OCI-LY7 (cell line): Measurements from ENCODE around the gene VIPR1. TPM values are rescaled to one million over a fixed set of nuclear protein-coding genes. Genes with fewer than 3 reads are reported as not detected.

Source experiments
- BruUV-seq: library from RNA; stranded (reverse); fragments of 400-500 nt; replicated peaks from 2 replicates; lab custom pipeline; 2021; lab: Mats Ljungman, UMichigan
- CTCF ChIA-PET: fragments of 300-600 bp; sonication (Branson Sonifier 250); formaldehyde crosslinking; loops from one replicate; lab custom pipeline; 2022; ENCODE audit warnings: antibody characterized with exemption; ENCODE audit not compliant: unreplicated experiment; lab: Charles Lee
- POLR2A ChIA-PET: fragments of 300-600 bp; sonication (Branson Sonifier 250); formaldehyde crosslinking; loops from one replicate; lab custom pipeline; 2022; ENCODE audit warnings: antibody characterized with exemption; lab: Charles Lee
- DNase-seq: peaks from one replicate; pipeline ENCODE4 v3.0.0-alpha.2; 2015; ENCODE audit warnings: low spot score
- H2AFZ ChIP-seq: fragments of 200-600 bp; sonication (generic), shearing (Covaris generic); 2 replicates; pipeline ENCODE4 v1.6.1; 2014; ENCODE audit warnings: mild to moderate bottlenecking, antibody characterized with exemption, low read length, moderate library complexity
- H3K27ac ChIP-seq: fragments of 200-600 bp; sonication (generic); 2 replicates; pipeline ENCODE4 v1.5.1; 2014; ENCODE audit warnings: mixed run types, low read depth, mild to moderate bottlenecking, moderate library complexity, low read length, inconsistent platforms; ENCODE audit not compliant: poor library complexity, severe bottlenecking
- H3K36me3 ChIP-seq: fragments of 200-600 bp; sonication (generic); 2 replicates; pipeline ENCODE4 v1.6.1; 2014; ENCODE audit warnings: mild to moderate bottlenecking, antibody characterized with exemption, low read length, moderate library complexity, mixed read lengths; ENCODE audit not compliant: insufficient read depth
- H3K4me1 ChIP-seq: fragments of 200-600 bp; sonication (generic); 2 replicates; pipeline ENCODE4 v1.5.1; 2014; ENCODE audit warnings: mild to moderate bottlenecking, low read length; ENCODE audit not compliant: insufficient read depth, poor library complexity, severe bottlenecking
- H3K4me2 ChIP-seq: fragments of 200-600 bp; sonication (generic); 2 replicates; pipeline ENCODE4 v1.6.1; 2014; ENCODE audit warnings: mild to moderate bottlenecking, low read length
- H3K4me3 ChIP-seq: fragments of 200-600 bp; sonication (generic); 2 replicates; pipeline ENCODE4 v1.5.1; 2014; ENCODE audit warnings: mild to moderate bottlenecking, low read depth, low read length; ENCODE audit not compliant: poor library complexity, severe bottlenecking
- H3K79me2 ChIP-seq: fragments of 200-600 bp; sonication (generic); 2 replicates; pipeline ENCODE4 v1.6.1; 2016; ENCODE audit warnings: low read depth, mild to moderate bottlenecking, low read length, moderate library complexity, mixed read lengths; ENCODE audit not compliant: insufficient read depth
- H3K9me2 ChIP-seq: fragments of 200-600 bp; sonication (generic); 2 replicates; pipeline ENCODE4 v1.6.1; 2016; ENCODE audit warnings: mild to moderate bottlenecking, low read length, mixed read lengths; ENCODE audit not compliant: insufficient read depth
- H3K9me3 ChIP-seq: fragments of 200-600 bp; sonication (generic); 2 replicates; pipeline ENCODE4 v1.6.1; 2014; ENCODE audit warnings: mild to moderate bottlenecking, mixed run types, low read length, mixed read lengths
- H4K20me1 ChIP-seq: fragments of 200-600 bp; sonication (generic); 2 replicates; pipeline ENCODE4 v1.6.1; 2014; ENCODE audit warnings: mild to moderate bottlenecking, antibody characterized with exemption, low read length, moderate library complexity, mixed read lengths; ENCODE audit not compliant: insufficient read depth
- EZH2phosphoT487 ChIP-seq: fragments of 200-600 bp; sonication (generic); IDR thresholded peaks from 2 replicates; pipeline ENCODE4 v1.6.1; 2018; ENCODE audit warnings: low read depth, borderline replicate concordance, mild to moderate bottlenecking, mixed run types, antibody characterized with exemption, low read length, moderate library complexity, mixed read lengths
- intact Hi-C: fragments of 100-400 bp; cut with micrococcal nuclease; formaldehyde crosslinking; loops from one replicate; pipeline ENCODE4 v1.10.0; 2022; ENCODE audit not compliant: unreplicated experiment
- total RNA-seq, 2 experiments: library from RNA; depleted of rRNA in 1 of 2; stranded (reverse); fragments of >200 nt in 1 of 2; shearing (Covaris generic) in 1 of 2; gene quantifications; 2 replicates each; pipeline ENCODE4 v1.2.3, GENCODE V29; 2014 to 2022
- TF ChIP-seq, protein P1 (sequence below): fragments of 200-600 bp; sonication (generic); conservative IDR thresholded peaks from 2 replicates; pipeline ENCODE4 v1.5.1; 2014; ENCODE audit warnings: mild to moderate bottlenecking, antibody characterized with exemption, low read length, moderate library complexity, mixed read lengths

VIPR1 gene
- total RNA-seq, 2 experiments from 2014 or later, result not detected

DNA sequence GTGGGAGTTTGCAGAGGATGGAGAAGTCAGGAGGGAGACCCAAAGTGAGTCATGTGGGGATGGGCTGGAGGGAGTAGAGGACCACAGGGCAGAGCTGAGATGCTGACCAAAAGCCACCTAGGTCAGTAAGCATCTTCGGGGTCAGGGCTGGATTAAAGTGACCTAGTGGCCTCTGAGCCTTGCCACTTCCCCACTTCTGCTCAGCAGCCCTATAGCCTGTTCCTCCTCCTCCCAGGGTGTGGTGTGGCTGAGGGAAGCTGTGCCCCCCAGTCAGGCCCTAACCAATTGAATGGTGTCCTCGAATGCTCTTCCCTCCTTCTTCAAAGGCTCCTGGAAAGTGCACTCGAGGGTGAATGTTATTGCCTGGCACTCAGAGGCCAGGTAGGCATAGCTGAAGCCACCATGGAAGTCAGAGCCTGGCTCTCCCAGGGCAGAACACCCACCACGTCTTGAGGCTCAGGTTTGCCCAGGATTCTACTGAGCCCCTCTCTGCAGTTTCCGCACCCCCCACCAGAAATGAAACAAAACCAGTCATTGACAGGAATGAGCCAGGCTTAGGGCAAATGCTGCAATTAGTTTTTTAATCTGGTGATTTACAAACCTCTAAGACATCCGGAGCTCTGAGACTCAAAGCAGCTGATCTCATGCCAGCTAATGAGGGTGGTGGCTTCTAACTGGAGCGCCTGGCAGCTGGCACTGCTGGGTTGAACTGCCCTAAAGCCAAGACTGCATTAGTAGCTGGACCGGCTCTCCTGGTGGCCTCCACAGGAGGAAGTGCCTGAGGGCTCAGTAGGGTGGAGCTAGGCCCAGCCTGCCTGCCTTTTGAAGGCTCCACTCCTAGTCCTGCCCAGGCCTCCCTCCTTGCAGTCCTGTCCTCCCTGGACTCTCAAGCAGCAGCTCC lies 26.0 kb upstream of the VIPR1 start:
- no peak overlapping the region for H2AFZ ChIP-seq
- TF ChIP-seq, protein P1, sequence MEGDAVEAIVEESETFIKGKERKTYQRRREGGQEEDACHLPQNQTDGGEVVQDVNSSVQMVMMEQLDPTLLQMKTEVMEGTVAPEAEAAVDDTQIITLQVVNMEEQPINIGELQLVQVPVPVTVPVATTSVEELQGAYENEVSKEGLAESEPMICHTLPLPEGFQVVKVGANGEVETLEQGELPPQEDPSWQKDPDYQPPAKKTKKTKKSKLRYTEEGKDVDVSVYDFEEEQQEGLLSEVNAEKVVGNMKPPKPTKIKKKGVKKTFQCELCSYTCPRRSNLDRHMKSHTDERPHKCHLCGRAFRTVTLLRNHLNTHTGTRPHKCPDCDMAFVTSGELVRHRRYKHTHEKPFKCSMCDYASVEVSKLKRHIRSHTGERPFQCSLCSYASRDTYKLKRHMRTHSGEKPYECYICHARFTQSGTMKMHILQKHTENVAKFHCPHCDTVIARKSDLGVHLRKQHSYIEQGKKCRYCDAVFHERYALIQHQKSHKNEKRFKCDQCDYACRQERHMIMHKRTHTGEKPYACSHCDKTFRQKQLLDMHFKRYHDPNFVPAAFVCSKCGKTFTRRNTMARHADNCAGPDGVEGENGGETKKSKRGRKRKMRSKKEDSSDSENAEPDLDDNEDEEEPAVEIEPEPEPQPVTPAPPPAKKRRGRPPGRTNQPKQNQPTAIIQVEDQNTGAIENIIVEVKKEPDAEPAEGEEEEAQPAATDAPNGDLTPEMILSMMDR, result no peak
- no peak for TF ChIP-seq EZH2phosphoT487
- no peak overlapping the region for H3K27ac ChIP-seq
- no peaks in the 10 kb centered on the region for H4K20me1 ChIP-seq
- intact Hi-C loops, result no loop called here
- ChIA-PET CTCF (no interaction called here), POLR2A (interaction anchor here (1.1 kb wide), 1 partner anchor 14 kb away, joined by 3 read pairs; no protein-coding TSS in a partner anchor)
- DNase-seq, result no peak
- H3K9me2 ChIP-seq, result no peaks in the 10 kb centered on the region
- H3K79me2 ChIP-seq, result no peaks in the 10 kb centered on the region
- H3K4me1 ChIP-seq, result no peaks in the 10 kb centered on the region
- H3K9me3 ChIP-seq, result no peaks in the 10 kb centered on the region
- H3K36me3 ChIP-seq, result no peaks in the 10 kb centered on the region
- no peak overlapping the region for H3K4me3 ChIP-seq
- BruUV-seq, result no TSS peak
- no peak overlapping the region for H3K4me2 ChIP-seq

DNA sequence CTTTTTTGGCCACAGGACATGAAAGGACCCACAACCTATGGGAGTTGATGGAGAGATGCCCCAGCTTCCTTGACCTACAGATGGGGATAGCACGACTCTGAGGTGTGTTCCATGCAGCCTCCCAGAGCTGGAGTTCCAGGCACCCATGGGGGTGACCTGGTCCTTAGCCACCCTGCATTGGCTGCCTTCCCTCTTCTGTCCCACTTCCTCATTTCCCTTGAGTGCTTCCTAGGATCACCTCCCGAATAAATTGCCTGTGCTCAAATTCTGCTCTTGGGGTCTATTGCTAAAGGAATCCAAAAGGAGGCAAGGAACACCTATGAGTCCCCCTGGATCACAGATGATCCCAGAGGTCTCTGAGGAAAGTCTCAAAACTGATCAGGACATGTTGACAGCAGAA lies 24.7 kb upstream of the VIPR1 start:
- no TSS peak for BruUV-seq

More for the DNA sequence above, 24.7 kb upstream of the VIPR1 start:
- Histone ChIP-seq H3K27ac (no peak overlapping the region), H3K4me1 (no peaks in the 10 kb centered on the region), H3K4me2 (no peak overlapping the region), H3K9me3 (no peaks in the 10 kb centered on the region), H3K4me3 (no peak overlapping the region), H4K20me1 (no peaks in the 10 kb centered on the region), H3K9me2 (no peaks in the 10 kb centered on the region), H3K79me2 (no peaks in the 10 kb centered on the region), H3K36me3 (no peaks in the 10 kb centered on the region), H2AFZ (no peak overlapping the region)
- intact Hi-C loops, result no loop called here
- no peak for DNase-seq
- CTCF ChIA-PET, result no interaction called here
- POLR2A ChIA-PET, result no interaction called here
- TF ChIP-seq, protein P1, result no peak
- TF ChIP-seq EZH2phosphoT487, result no peak
